Astrocyte (in vitro differentiated cells and primary cell): ENCODE data around the gene OPN1SW.

Experiments used
- CTCF ChIP-seq: IDR thresholded peaks from 2 replicates; pipeline ENCODE4 v1.5.1; 2011; ENCODE audit warnings: low read depth, mild to moderate bottlenecking, inconsistent platforms, low read length, moderate library complexity; ENCODE audit not compliant: insufficient read depth
- EZH2 ChIP-seq: IDR thresholded peaks from 2 replicates; pipeline ENCODE4 v1.6.1; 2012; ENCODE audit warnings: mild to moderate bottlenecking, low read length, inconsistent platforms; ENCODE audit not compliant: insufficient read depth

GRCh38 chr7:128770233-128770632 is 5.4 kb downstream of the OPN1SW start:
- TF ChIP-seq CTCF (no peak), EZH2 (no peak)
